Measurements from ENCODE around the gene CLCNKB.
"Not testable (repeated sequence)": the region's sequence is repeated elsewhere in the genome, so short reads cannot be mapped to it uniquely, and the experiment has no call there.

CLCNKB gene

DNA sequence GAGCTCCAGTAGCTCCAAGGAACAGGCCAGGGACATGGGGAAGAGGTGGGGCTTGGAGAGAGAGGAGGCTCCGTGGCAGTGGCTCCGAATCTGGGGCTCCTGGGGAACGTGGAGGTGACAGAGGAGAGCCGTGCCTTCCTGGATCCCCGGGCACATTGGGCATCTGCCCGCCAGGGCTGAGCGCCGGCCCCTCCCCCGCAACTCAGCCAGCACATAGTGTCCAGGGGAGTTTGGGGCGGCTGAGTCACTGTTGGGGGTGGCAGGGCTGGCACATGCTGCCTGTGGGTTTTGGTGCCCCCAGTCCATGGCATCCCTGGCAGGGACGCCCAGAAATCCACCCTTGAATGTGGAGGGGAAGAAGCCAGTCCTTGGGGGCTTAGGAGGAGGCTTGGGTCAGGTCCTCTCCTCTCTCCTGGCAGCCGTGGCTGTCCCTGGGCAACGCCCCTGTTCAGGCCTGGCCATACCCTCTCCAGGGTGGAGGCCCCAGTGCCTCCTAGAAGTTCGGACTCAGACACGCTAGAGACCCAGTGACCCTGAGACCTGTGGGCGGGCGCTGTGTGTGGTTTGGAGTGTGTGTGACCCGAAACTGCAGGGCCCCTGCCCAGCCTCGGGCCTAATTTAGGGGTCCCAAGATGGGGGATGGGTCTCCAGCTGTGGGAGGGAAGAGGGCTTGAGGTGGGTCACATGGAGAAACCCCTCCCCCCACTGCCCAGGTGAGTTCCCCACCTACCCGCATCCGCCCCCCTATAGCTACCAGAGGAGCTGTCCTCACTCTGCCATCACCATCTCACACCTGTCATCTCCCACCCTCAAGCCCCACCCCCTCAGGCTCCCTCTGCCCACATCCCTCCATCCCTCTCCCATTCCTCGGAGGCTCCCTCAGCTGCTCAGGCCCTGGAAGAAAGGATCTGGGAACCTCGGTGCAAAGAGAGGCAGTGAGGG lies 27.4 kb upstream of the CLCNKB start:
- DNase-seq, result no peak

DNA sequence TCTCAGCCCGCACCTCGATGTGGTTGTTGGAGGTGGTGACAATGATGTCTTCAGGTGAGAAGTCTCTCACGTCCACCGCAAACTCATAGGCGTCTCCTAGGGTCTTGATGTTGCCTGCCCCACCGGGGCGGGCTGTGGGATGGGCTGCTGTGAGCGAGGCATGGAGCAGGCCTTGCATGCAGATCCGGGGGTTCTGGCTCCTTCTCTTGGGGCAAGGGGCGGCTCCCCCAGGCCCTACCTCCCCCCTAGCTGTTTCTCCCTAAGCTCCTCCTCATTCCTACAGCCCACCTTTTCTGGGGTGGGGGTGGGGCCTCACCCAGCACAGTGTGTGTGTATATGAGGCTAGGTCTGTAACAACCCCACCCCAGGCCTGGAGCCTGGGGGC lies 26.5 kb upstream of the CLCNKB start:
- DNase-seq, result no peak

DNA sequence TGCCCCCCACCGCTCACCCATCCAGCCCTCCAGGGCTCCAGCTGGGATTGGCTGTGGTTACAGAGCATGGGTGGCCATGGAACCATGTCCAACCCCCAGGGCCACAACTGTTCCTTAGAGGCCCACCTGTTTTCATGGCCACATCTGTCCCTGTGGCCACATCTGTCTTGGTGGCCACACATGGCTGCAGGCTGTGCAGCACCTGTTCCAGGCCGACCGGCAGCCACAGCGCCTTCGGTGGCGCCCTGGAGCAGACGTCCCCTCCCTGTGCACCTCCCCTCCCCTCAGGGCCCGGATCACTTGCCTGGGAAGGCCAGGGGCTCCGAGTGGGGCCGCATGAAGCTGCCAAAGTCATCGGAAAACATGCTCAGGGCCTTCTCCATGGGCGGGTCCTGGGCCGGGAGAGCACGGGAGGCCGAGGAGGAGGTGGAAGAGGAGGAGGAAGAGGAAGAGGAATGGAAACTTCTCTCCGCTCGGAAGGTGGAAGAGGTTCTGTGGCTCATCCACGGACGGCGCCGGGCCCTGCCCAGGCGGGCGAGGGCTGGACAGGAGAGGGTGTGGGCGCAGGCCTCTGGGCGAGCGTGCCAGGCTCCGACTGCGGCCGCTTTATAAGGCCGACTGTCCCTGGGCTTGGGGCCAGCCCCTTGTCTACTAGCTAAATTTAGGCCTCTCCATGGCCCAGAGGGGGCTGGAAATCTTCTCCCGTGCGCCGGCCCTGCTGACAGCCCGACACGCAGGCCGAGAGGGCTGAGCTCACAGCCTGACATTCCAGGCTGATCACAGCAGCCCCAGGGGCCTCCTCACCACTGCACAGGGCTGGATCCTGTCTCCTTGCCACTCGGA lies 25.9 kb upstream of the CLCNKB start, which contains the start of gene HSPB7:
TSS of gene HSPB7 (minus strand) at position 583 of the 843 bp plus-strand sequence. CDS start at position 503, 80 bp downstream.
- DNase-seq, result no peak

DNA sequence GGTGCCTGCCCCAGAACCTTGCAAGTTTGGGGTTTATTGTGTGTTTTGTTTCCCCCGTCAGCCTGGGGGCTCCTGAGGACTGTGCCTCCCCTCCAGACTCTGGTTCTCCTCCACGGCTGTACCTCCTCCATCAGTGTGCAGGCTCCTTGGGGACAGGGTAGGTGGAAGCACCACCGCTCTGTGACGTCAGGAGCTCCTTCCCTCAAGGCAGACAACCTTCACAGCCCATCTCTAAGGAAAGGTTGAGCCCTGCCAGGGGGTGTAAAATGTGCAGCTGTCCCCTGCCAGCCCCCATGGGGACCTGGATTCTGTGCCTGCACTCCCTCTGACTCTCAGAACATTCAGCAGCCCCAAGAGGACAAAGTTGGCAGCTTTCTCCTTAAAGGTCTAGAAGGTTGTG lies 25.3 kb upstream of the CLCNKB start:
- DNase-seq, result no peak

DNA sequence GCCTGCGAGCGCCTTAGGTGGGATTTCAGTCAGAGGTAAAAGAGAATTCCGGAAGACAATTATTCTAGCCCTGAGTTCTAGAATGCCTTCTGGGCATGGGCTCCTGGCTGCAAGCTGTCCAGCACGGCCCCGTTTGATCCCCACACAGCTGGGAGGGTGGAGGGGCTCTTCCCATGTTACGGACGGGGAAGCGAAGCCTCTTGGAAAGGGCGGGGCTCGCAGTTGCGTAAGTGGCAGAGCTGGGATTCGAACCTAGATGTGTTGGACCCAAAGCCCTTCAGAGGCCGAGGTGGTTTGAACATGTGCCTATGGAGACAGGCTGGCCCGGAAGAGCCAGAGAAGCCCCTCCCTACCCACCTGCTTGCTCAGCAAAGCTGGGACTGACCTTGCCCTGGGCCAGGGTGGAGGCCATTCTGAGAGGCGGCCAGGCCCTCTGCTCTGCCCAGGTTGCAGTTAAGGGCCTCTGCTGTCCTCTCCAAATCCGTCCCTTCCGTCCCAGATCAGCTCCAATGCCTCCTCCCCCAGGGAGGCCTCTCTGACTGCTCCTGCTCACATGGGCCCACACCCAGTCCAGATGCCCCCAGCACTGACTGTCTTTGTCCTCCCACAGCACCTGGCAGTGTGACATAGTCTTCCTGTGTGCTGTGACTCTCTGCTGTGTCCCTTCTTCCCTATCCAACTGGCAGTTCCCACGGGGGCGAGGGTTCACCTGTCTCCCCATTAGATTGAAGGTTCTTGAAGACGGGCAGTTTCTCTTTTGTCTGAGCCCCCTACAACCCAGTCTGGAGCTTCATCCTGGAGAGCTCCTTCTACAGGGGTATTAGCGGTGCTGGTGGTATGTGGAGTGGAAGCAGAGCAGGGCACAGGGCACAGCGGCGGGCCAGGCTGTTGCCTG lies 24.6 kb upstream of the CLCNKB start:
- DNase-seq, result no peak

DNA sequence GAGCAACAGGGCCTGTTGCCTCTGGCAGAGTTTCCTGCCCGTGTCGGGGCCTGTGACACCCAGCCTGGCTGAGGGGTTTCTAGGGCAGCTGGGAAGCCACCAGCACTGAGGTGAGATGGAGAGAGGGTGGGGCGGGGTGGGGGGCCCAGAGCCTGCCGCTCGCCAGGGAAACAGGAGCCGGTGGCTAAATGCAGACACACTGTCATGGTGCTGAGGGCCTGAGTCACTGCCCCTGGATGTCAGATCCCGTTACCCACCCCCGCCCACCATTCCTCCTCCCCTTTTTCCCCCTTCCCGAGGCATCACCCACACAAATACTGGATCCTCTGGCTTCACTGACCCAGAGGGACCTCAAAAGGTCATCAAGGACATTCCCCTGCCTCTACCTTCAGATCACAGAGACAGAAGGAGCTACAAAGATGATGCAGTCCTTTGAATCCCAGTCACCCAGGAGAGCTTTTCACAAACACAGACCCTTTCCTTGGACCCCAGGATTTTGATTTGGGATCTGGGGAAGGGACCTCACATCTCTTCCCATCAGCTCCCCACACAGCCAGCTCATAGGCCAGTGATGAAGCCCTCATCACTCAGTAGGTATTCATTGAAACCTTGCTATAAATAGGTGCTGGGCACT lies 23.8 kb upstream of the CLCNKB start:
- no peak for DNase-seq

DNA sequence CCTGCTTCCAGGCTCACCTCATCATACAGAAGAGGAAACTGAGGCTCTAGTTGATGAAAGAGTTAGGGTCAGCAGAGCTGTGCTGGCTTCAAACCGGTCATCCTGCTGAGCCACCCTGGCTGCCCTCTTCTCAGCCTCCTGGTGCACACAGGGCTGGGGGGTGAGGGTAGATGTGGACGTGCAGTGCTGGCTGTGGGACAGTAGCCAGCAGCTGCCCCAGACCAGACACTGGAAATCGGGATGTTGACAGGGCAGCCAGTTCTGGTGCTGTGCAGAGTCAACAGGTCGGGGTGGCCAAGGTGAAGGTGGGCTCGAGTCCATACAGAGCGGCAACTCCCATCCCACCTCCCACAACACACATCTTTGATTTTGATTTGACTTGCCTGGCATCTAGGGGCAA lies 23.3 kb upstream of the CLCNKB start:
- no peak for DNase-seq

DNA sequence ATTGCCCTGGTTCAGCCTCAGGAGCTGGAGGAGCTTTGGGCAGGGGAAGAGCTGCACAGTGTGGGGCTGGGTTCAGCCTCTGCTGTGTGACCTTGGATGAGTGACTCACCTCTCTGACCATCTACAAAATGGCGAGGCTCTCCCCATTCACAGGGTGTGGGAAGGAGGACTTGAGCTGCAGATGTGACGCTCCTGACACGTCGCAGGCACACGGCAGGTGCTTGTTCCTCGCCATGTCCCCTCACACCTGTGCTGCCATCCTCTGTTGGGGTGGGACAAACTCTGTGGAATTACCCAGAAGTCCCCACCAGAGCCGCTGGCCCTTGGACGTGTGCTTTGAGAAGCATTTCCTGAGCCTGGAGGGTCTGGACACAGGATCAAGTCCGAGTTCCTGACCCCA lies 22.7 kb upstream of the CLCNKB start:
- not testable (repeated sequence) for DNase-seq

DNA sequence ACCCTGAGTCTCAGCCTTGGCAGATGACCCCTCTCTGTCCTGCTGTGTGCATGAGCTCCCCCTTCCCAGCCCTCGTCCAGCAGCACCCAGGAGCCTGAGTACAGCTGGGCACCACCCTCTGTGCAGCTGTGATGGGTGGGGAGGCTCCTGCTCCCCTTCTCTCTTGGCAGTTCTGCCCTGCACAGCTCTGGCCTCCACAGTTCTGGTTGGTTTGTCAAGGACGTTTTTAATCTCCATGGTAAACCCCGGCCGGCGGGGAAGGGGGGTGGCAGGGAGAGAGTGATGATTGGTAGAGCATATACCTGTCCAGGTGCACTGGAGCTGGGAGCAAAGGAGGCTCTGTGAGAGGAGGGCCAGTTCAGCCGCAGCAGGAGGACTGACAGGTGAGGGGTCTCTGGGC lies 21.9 kb upstream of the CLCNKB start, which contains the start of gene CLCNKA:
TSS of gene CLCNKA (plus strand) at position 356 of the 400 bp plus-strand sequence. CDS start 584 bp downstream, outside the sequence.
- DNase-seq, result peak; percentile 11

DNA sequence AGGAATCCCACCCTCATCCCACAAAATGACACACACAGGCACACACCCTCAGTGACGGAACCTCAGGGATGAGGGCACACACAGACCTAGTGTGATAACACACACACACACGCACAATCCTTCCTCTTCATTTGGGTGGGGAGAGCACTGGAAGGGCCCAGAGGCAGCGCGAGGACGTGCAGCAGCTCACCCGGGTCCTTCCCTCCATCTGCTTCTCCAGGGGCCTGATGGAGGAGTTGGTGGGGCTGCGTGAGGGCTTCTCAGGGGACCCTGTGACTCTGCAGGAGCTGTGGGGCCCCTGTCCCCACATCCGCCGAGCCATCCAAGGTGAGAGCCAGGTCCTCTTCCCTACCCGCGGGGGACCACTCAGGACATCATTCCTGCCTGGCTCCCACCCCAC lies 21.2 kb upstream of the CLCNKB start:
- no peak for DNase-seq

DNA sequence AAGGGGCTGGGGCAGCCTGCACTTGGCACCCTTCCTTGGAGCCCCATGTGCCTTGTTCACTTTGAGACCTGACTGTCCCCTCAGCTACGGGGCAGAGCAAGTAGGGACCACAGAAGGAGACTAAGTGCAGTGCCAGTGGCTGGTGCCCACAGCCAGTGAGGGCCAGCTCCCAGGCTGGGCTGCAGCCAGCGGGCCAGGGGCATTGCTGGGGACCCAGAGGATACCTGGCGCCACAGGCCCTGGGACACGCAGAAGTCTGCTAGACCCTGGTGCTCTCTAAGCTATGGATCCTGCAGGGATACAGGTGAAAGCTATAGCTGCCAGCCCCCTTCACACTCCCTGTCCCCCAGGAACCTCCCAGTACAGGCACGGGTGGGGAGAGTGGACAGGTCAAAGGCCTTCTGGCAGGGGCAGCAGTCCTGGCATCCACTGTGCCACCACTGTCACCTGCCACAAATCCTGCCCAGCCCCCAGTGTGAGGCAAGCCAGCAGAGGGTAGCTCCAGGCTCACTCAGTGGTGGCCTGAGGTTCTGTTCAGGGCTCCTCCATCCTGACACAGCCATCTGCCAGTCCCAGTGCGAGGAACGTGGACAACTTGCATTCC lies 20.4 kb upstream of the CLCNKB start:
- DNase-seq, result no peak

DNA sequence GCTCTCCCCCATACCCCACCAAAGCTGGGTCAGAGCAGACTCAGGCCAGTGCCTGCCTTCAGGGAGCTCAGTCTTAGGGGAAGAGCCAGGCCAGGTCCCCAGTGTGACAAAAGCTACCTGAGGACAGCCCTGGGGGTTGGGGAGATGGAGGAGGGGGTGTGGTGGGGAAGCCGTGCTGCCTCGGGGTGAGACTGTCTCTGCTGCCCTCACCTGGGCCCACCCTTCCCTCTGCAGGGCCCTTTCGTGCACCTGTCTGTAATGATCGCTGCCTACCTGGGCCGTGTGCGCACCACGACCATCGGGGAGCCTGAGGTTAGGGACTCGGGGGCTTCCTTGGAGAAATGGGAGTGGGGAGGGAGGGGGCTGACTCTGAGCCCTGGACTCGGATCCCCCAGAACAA lies 17.3 kb upstream of the CLCNKB start:
- DNase-seq, result not testable (repeated sequence)

DNA sequence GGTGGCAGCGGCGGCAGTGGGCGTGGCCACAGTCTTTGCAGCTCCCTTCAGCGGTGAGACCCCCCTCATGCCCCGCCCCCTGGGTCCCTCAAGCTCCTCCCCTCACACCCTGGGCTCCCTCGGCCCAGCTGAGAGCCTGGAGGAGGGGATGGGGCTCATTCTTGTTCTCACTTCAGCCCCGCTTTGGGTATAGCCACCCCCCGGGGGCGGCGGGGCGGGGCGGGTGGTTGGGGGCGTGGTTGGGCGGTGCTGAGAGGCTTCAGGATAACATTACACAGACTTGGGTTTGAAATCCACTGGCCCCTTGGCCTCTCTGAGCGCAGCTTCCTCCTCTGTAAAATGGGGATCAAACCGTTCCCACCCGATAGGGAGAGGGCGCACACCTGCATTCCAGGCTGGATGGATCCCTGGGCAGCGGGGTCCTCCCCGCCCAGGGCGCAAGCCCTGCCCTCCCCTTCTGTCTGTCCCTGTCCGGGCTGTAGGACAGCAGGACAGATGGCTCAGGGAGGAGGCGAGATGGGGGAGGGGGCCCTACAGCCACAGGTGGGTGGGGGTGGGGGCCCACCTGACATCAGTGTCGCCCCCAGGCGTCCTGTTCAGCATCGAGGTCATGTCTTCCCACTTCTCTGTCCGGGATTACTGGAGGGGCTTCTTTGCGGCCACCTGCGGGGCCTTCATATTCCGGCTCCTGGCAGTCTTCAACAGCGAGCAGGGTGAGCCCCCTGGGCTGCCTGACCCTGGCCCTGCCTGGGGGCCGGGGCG lies 16.7 kb upstream of the CLCNKB start:
- DNase-seq, result no peak

DNA sequence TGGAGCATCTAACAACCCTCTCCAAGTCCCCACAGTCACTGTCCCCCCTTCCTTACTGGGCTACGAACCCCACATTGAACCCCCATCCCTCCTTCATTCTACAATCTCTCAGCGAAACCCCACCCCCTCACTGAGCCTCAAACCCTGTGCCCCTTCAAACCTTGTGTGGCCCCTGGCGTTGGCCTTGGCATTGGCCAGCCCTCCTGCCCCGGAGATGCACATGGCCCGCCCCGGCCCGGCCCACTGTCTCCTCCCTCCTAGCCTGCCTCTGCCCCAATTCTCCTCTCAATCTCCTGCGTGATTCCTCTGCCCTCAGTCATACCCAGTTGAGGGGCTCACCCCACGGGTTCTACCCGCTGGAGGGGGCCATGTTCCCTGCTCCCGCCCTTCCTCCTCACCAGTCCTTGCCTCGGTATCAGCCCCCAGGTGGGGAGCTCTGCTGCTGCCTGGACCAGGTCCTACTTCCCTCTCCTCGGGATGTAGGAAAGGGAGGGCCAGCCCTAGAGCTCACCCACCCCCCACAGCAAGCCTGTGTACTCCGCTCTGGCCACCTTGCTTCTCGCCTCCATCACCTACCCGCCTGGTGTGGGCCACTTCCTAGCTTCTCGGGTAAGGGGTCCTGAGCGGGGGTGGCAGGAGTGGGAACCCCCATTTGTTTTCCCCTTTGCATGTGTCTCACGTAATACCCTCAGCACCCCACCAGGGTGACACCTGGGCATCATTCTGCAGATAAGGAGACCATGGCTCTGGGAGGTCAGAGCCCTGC lies 15.2 kb upstream of the CLCNKB start:
- DNase-seq, result no peak

DNA sequence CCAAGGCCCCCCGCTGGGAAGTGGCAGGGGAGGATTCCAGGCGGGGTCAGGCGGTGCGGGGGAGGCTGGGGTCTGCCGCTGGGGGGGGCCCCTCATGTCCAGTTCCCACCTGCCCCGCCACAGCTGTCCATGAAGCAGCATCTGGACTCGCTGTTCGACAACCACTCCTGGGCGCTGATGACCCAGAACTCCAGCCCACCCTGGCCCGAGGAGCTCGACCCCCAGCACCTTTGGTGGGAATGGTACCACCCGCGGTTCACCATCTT lies 14.6 kb upstream of the CLCNKB start:
- DNase-seq, result not testable (repeated sequence)

DNA sequence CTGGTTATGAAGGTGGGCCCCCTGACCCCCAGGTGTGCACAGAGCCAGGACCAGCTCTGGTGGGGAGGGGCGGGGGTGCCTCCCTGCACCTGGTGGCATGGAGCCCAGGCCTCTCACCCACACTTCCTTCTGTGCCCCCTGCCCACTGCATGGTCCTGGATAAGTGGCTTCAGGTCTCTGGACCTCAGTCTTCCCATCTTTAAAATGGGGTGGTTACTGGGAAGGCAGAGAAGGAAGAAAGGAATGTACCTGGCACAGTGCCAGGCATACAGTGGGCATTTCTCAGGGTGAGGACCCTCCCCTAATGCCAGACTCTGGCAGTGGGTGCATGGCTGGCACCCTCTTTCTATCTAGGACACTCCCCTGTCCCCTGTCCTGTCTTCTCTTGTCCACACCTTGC lies 14.3 kb upstream of the CLCNKB start:
- DNase-seq, result no peak

DNA sequence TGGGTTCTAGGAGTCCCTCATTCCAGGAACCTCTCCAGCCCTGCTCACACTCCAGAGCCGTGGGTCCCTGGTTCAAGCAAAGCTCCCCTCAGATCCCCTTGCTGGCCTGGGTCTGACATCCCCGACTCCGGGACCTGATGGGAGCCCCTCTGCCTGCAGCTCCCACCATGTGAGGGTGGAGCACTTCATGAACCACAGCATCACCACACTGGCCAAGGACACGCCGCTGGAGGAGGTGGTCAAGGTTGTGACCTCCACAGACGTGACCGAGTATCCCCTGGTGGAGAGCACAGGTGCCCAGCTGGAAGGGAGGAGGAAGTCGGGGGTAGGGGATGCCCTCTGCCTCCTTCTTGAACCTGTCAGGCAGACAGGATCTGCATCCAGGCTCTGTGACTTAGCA lies 12.0 kb upstream of the CLCNKB start:
- no peak for DNase-seq

DNA sequence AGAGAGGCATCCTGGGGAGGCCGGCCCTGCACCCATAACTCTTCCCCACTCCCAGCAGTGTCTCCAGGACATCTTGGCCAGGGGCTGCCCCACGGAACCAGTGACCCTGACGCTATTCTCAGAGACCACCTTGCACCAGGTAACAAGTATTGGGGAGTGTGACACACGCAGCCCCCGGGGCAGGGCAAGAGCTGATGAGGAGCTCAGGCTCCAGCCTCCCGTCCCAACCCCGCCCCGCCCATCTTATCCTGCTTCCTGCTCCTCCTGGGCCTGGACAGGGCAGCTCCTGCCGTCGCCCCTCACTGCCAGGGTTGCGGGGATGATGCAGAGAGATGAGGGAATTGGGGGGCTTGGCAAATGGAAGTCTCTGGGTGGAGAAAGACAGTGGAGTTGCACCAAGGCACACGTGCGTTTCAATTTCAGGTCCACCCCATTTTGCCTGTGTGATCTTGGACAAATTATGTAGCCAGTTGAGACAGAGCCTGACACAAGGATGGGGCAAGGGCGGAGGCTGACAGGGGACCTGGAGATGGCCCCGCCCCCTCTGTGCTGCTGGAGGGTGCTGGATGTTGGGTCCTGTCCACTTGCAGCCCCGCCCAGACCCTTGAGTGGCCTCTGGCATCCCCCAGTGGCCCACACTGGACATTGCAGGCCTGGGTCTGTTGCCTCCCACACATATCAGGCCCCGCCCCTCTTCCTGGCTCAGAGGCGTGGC lies 11.0 kb upstream of the CLCNKB start:
- DNase-seq, result peak; percentile 44

DNA sequence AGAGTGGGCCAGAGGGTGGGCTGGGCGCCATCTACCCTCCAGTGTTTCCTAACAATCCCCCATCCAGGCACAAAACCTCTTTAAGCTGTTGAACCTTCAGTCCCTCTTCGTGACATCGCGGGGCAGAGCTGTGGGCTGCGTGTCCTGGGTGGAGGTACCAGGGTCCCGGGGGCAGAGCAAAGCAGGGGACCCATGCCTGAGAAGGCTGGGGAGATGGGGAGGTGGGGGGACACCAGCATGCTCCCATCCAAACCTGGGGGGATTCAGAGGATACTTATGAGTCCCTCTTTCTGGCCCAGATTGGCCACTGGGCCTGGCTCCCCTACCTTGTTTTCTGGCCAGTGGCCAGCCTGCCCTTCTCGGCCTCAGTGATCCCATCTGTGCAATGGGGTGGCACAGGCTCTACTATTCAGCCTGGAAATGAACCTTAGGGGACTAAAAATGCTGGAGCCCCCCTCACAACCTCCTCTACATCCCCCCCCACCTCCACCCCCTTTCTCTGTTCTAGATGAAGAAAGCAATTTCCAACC lies 10.4 kb upstream of the CLCNKB start:
- DNase-seq, result not testable (repeated sequence)

Data from NCI-H1105 (cell line).